HCT116 (cell line): ENCODE results near the gene PTPN1. TPM values are rescaled to one million over a fixed set of nuclear protein-coding genes. Genes with fewer than 3 reads are reported as not detected.

Experiments
- ATAC-seq: fragments of 200-7000 bp; cut with Tn5 transposase; 2 replicates; pipeline ENCODE4 v1.9.1; 2020; ENCODE audit warnings: mild to moderate bottlenecking, moderate library complexity
- BruUV-seq: library from RNA; stranded (reverse); fragments of 400-500 nt; replicated peaks from 2 replicates; lab custom pipeline; 2021; lab: Mats Ljungman, UMichigan
- CTCF ChIA-PET: fragments of 300-600 bp; sonication (Branson Sonifier 250); formaldehyde crosslinking; loops from one replicate; lab custom pipeline; 2021; ENCODE audit warnings: antibody characterized with exemption; lab: Charles Lee
- POLR2A ChIA-PET: fragments of 300-600, 350-600 bp; sonication (Branson Sonifier 250); formaldehyde crosslinking; loops from one replicate; lab custom pipeline; 2021; ENCODE audit warnings: antibody characterized with exemption; lab: Charles Lee
- RAD21 ChIA-PET, 2 experiments: fragments of 300-600 bp; sonication (Branson Sonifier 250); formaldehyde crosslinking; loops; one replicate each; lab custom pipeline; 2023; ENCODE audit warnings: low total read pairs in 2 of 2; ENCODE audit not compliant: uncharacterized antibody in 2 of 2, unreplicated experiment in 2 of 2, low non-redundant PET in 1 of 2; lab: Charles Lee
- DNase-seq: peaks from one replicate; pipeline ENCODE4 v3.0.0-alpha.2; 2010; ENCODE audit warnings: low read depth, low spot score
- H2AFZ ChIP-seq: fragments of 200-600 bp; shearing (Covaris generic), sonication (generic); 2 replicates; pipeline ENCODE4 v1.6.1; 2017; ENCODE audit warnings: low read depth, mixed run types, mixed read lengths, antibody characterized with exemption, low read length; ENCODE audit not compliant: poor library complexity, severe bottlenecking
- H3K27ac ChIP-seq: 2 replicates; pipeline ENCODE4 v1.5.1; 2012; ENCODE audit warnings: low read depth, low read length
- H3K27me3 ChIP-seq: fragments of 200-600 bp; sonication (generic); 2 replicates; pipeline ENCODE4 v1.6.1; 2016; ENCODE audit warnings: mixed run types, low read length, mixed read lengths; ENCODE audit not compliant: insufficient read depth
- H3K36me3 ChIP-seq, 2 experiments: fragments of 200-500 bp in 1 of 2; fragments of 200-600 bp in 1 of 2; sonication (Bioruptor generic) in 1 of 2; sonication (generic) in 1 of 2; 2 replicates each; pipeline versions ENCODE4 v1.5.1 to v1.6.1; 2014 to 2016; ENCODE audit warnings: low read length in 2 of 2, inconsistent platforms in 1 of 2, mixed read lengths in 1 of 2, mixed run types in 1 of 2; ENCODE audit not compliant: insufficient read depth in 2 of 2, control insufficient read depth in 1 of 2
- H3K4me1 ChIP-seq, 2 experiments: fragments of 200-600 bp in 1 of 2; sonication (generic) in 1 of 2; 2 replicates each; pipeline versions ENCODE4 v1.5.1 to v1.6.1; 2012 to 2017; ENCODE audit warnings: low read length in 2 of 2, inconsistent platforms in 1 of 2, mild to moderate bottlenecking in 1 of 2, mixed read lengths in 1 of 2, mixed run types in 1 of 2, moderate library complexity in 1 of 2; ENCODE audit not compliant: insufficient read depth in 2 of 2, control insufficient read depth in 1 of 2
- H3K4me2 ChIP-seq: fragments of 200-600 bp; sonication (generic); 2 replicates; pipeline ENCODE4 v1.6.1; 2017; ENCODE audit warnings: mixed run types, low read length, mixed read lengths
- H3K4me3 ChIP-seq, 2 experiments: fragments of 200-600 bp in 1 of 2; sonication (generic) in 1 of 2; replicated peaks in 1 of 2; 2 replicates each; pipeline ENCODE4 v1.5.1; 2011 to 2016; ENCODE audit warnings: low read length in 2 of 2, control low read depth in 1 of 2, low read depth in 1 of 2, mild to moderate bottlenecking in 1 of 2, mixed read lengths in 1 of 2, mixed run types in 1 of 2
- H3K79me2 ChIP-seq: fragments of 200-600 bp; sonication (generic); 2 replicates; pipeline ENCODE4 v1.6.1; 2017; ENCODE audit warnings: mild to moderate bottlenecking, mixed run types, low read length, moderate library complexity, mixed read lengths; ENCODE audit not compliant: insufficient read depth
- H3K9ac ChIP-seq: fragments of 200-600 bp; sonication (generic); 2 replicates; pipeline ENCODE4 v1.6.1; 2016; ENCODE audit warnings: low read length, mixed read lengths
- H3K9me2 ChIP-seq: fragments of 200-600 bp; sonication (generic), shearing (Covaris generic); 2 replicates; pipeline ENCODE4 v1.6.1; 2017; ENCODE audit warnings: mixed run types, mild to moderate bottlenecking, moderate library complexity; ENCODE audit not compliant: insufficient read depth
- H3K9me3 ChIP-seq, 2 experiments: fragments of 200-500 bp in 1 of 2; fragments of 200-600 bp in 1 of 2; sonication (Bioruptor generic) in 1 of 2; sonication (generic) in 1 of 2; 2 replicates each; pipeline ENCODE4 v1.6.1; 2014 to 2017; ENCODE audit warnings: low read length in 2 of 2, mixed read lengths in 2 of 2, inconsistent platforms in 1 of 2, low read depth in 1 of 2, mild to moderate bottlenecking in 1 of 2, mixed run types in 1 of 2, moderate library complexity in 1 of 2; ENCODE audit not compliant: control insufficient read depth in 1 of 2, insufficient read depth in 1 of 2
- H4K20me1 ChIP-seq: fragments of 200-600 bp; sonication (generic), shearing (Covaris generic); 2 replicates; pipeline ENCODE4 v1.6.1; 2017; ENCODE audit warnings: mixed run types, mild to moderate bottlenecking, moderate library complexity; ENCODE audit not compliant: insufficient read depth
- CBX3 ChIP-seq: IDR thresholded peaks from 2 replicates; pipeline ENCODE4 v1.6.1; 2012; ENCODE audit warnings: low read depth
- EGR1 ChIP-seq: IDR thresholded peaks from 2 replicates; pipeline ENCODE4 v1.6.1; 2012; ENCODE audit warnings: low read depth
- EZH2 ChIP-seq: fragments of 200-600 bp; sonication (generic); IDR thresholded peaks from 2 replicates; pipeline ENCODE4 v1.6.1; 2017; ENCODE audit warnings: antibody characterized with exemption, mixed run types
- FOSL1 ChIP-seq: IDR thresholded peaks from 2 replicates; pipeline ENCODE4 v1.6.1; 2012; ENCODE audit warnings: low read depth
- REST ChIP-seq: IDR thresholded peaks from 2 replicates; pipeline ENCODE4 v1.6.1; 2012; ENCODE audit warnings: low read depth
- SP1 ChIP-seq: IDR thresholded peaks from 2 replicates; pipeline ENCODE4 v1.6.1; 2012; ENCODE audit warnings: low read depth
- SRF ChIP-seq: IDR thresholded peaks from 2 replicates; pipeline ENCODE4 v1.6.1; 2012; ENCODE audit warnings: low read depth
- YY1 ChIP-seq: IDR thresholded peaks from 2 replicates; pipeline ENCODE4 v1.6.1; 2011; ENCODE audit warnings: low read length, low read depth, moderate library complexity, mild to moderate bottlenecking; ENCODE audit not compliant: insufficient replicate concordance; ENCODE audit errors: extremely low read depth
- ZBTB33 ChIP-seq: IDR thresholded peaks from 2 replicates; pipeline ENCODE4 v1.6.1; 2011; ENCODE audit warnings: mild to moderate bottlenecking, low read length, moderate library complexity; ENCODE audit not compliant: insufficient replicate concordance; ENCODE audit errors: extremely low read depth
- intact Hi-C: fragments of 100-400 bp; cut with micrococcal nuclease; formaldehyde crosslinking; loops from 2 replicates; pipeline ENCODE4 v1.10.0; 2022
- total RNA-seq: library from RNA; stranded (reverse); gene quantifications from one replicate; pipeline ENCODE4 v1.2.1, GENCODE V29; 2021; ENCODE audit not compliant: unreplicated experiment

Gene PTPN1
- total RNA-seq, 1 experiment from 2014 or later = 47.5 TPM

- no peak overlapping the region for H3K4me3 ChIP-seq
- no peaks in the 10 kb centered on the region for H3K79me2 ChIP-seq
- no peaks in the 10 kb centered on the region for H3K9me2 ChIP-seq
- no peaks in the 10 kb centered on the region for H3K9me3 ChIP-seq
- peaks cover 10 to 14% of the 10 kb centered on the region in 2 experiments; a peak in 3 of 4 replicates for H3K36me3 ChIP-seq
- no peaks in the 10 kb centered on the region for H3K27me3 ChIP-seq
- CTCF ChIA-PET = interaction anchor here (0.6 to 1.7 kb wide), 12 partner anchors 8 to 608 kb away, joined by 3 to 10 read pairs (median 4); partner anchors contain the start of gene BCAS4
- TF ChIP-seq ZBTB33 (no peak), EZH2 (no peak), REST (no peak), EGR1 (no peak), YY1 (no peak), SP1 (no peak), FOSL1 (no peak), SRF (no peak), CBX3 (no peak)
- no peak overlapping the region for H3K9ac ChIP-seq
- no peaks in the 10 kb centered on the region for H4K20me1 ChIP-seq
- no TSS peak for BruUV-seq
- POLR2A ChIA-PET = interaction anchor here (1.5 kb wide), 1 partner anchor 74 kb away, joined by 3 read pairs; no protein-coding TSS in a partner anchor
- RAD21 ChIA-PET = no interaction called here
- H3K27ac ChIP-seq = no peak overlapping the region
- H2AFZ ChIP-seq = no peak overlapping the region
- DNase-seq (no peak), ATAC-seq (peak; percentile 11; the same call in 1 of the 2 replicates)
- no peaks in the 10 kb centered on the region for H3K4me1 ChIP-seq
- intact Hi-C loops = no loop called here
- no peak overlapping the region for H3K4me2 ChIP-seq
Observed at GRCh38 chr20:50587291-50587961, 77.2 kb downstream of the PTPN1 start.
